Erythroblast (primary cell): ENCODE data around the gene CORO2B.

Experiments used
- GATA1 ChIP-seq: IDR thresholded peaks from 2 replicates; pipeline ENCODE4 v1.6.1; 2011; ENCODE audit warnings: low read depth, mild to moderate bottlenecking, control low read depth, low read length, moderate library complexity
- POLR2A ChIP-seq: IDR thresholded peaks from 2 replicates; pipeline ENCODE4 v1.6.1; 2011; ENCODE audit warnings: mild to moderate bottlenecking, low read length

- no peak for TF ChIP-seq POLR2A
- no peak for TF ChIP-seq GATA1
These were observed 140.3 kb downstream of the CORO2B start for GRCh38 chr15:68719051-68719450.
